ENCODE results near the gene THSD4.

The THSD4 gene

GRCh38 chr15:71448688-71449114 lies 333.4 kb downstream of the THSD4 start:
- Histone ChIP-seq H3K9ac (ENCODE audit: low read length) (no peak overlapping the region), H3K27ac (ENCODE audit: low read depth, low read length) (no peak overlapping the region)

GRCh38 chr15:71449363-71449762 lies 334.1 kb downstream of the THSD4 start:
- Histone ChIP-seq H3K4me1 (ENCODE audit: insufficient read depth, low read length) (no peaks in the 10 kb centered on the region), H3K9me3 (ENCODE audit: low read length) (no peaks in the 10 kb centered on the region), H3K27ac (ENCODE audit: low read depth, low read length) (no peak overlapping the region), H3K9ac (ENCODE audit: low read length) (no peak overlapping the region), H3K36me3 (ENCODE audit: insufficient read depth, low read length) (no peaks in the 10 kb centered on the region), H3K4me3 (ENCODE audit: low read depth in 1 of 2, low read length in 2 of 2) (no peak overlapping the region), H3K27me3 (ENCODE audit: control insufficient read depth in 1 of 2, insufficient read depth in 2 of 2, low read length in 2 of 2) (no peaks in the 10 kb centered on the region)

More at GRCh38 chr15:71448688-71449114, 333.4 kb downstream of the THSD4 start:
- no peaks in the 10 kb centered on the region for H3K36me3 ChIP-seq (ENCODE audit: insufficient read depth, low read length)
- no peaks in the 10 kb centered on the region for H3K9me3 ChIP-seq (ENCODE audit: low read length)
- no peak overlapping the region for H3K4me3 ChIP-seq (ENCODE audit: low read depth in 1 of 2, low read length in 2 of 2)
- no peaks in the 10 kb centered on the region for H3K27me3 ChIP-seq (ENCODE audit: control insufficient read depth in 1 of 2, insufficient read depth in 2 of 2, low read length in 2 of 2)
- no peaks in the 10 kb centered on the region for H3K4me1 ChIP-seq (ENCODE audit: insufficient read depth, low read length)

- no peaks in the 10 kb centered on the region for H3K4me1 ChIP-seq (ENCODE audit: insufficient read depth, low read length)
- no peaks in the 10 kb centered on the region for H3K9me3 ChIP-seq (ENCODE audit: low read length)
- no peak overlapping the region for H3K4me3 ChIP-seq (ENCODE audit: low read depth in 1 of 2, low read length in 2 of 2)
- H3K27ac ChIP-seq (ENCODE audit: low read depth, low read length), result no peak overlapping the region
- H3K36me3 ChIP-seq (ENCODE audit: insufficient read depth, low read length), result no peaks in the 10 kb centered on the region
- no peaks in the 10 kb centered on the region for H3K27me3 ChIP-seq (ENCODE audit: control insufficient read depth in 1 of 2, insufficient read depth in 2 of 2, low read length in 2 of 2)
- no peak overlapping the region for H3K9ac ChIP-seq (ENCODE audit: low read length)
These were observed 334.7 kb downstream of the THSD4 start for GRCh38 chr15:71449956-71450355.

GRCh38 chr15:71451130-71451529 lies 335.9 kb downstream of the THSD4 start:
- Histone ChIP-seq H3K4me1 (ENCODE audit: insufficient read depth, low read length) (no peaks in the 10 kb centered on the region), H3K27ac (ENCODE audit: low read depth, low read length) (no peak overlapping the region), H3K9ac (ENCODE audit: low read length) (no peak overlapping the region), H3K36me3 (ENCODE audit: insufficient read depth, low read length) (no peaks in the 10 kb centered on the region), H3K4me3 (ENCODE audit: low read depth in 1 of 2, low read length in 2 of 2) (no peak overlapping the region), H3K27me3 (ENCODE audit: control insufficient read depth in 1 of 2, insufficient read depth in 2 of 2, low read length in 2 of 2) (no peaks in the 10 kb centered on the region), H3K9me3 (ENCODE audit: low read length) (no peaks in the 10 kb centered on the region)

- Histone ChIP-seq H3K4me1 (ENCODE audit: insufficient read depth, low read length) (no peaks in the 10 kb centered on the region), H3K27ac (ENCODE audit: low read depth, low read length) (no peak overlapping the region), H3K4me3 (ENCODE audit: low read depth in 1 of 2, low read length in 2 of 2) (no peak overlapping the region), H3K9me3 (ENCODE audit: low read length) (no peaks in the 10 kb centered on the region), H3K9ac (ENCODE audit: low read length) (no peak overlapping the region), H3K36me3 (ENCODE audit: insufficient read depth, low read length) (no peaks in the 10 kb centered on the region), H3K27me3 (ENCODE audit: control insufficient read depth in 1 of 2, insufficient read depth in 2 of 2, low read length in 2 of 2) (no peaks in the 10 kb centered on the region)
These were observed 337.6 kb downstream of the THSD4 start for GRCh38 chr15:71452893-71453292.

- Histone ChIP-seq H3K36me3 (ENCODE audit: insufficient read depth, low read length) (no peaks in the 10 kb centered on the region), H3K27ac (ENCODE audit: low read depth, low read length) (no peak overlapping the region), H3K4me3 (ENCODE audit: low read depth in 1 of 2, low read length in 2 of 2) (no peak overlapping the region), H3K9me3 (ENCODE audit: low read length) (no peaks in the 10 kb centered on the region), H3K9ac (ENCODE audit: low read length) (no peak overlapping the region), H3K27me3 (ENCODE audit: control insufficient read depth in 1 of 2, insufficient read depth in 2 of 2, low read length in 2 of 2) (no peaks in the 10 kb centered on the region), H3K4me1 (ENCODE audit: insufficient read depth, low read length) (no peaks in the 10 kb centered on the region)
These were observed 339.3 kb downstream of the THSD4 start for GRCh38 chr15:71454462-71454996.

- Histone ChIP-seq H3K27ac (ENCODE audit: low read depth, low read length) (no peak overlapping the region), H3K4me1 (ENCODE audit: insufficient read depth, low read length) (no peaks in the 10 kb centered on the region), H3K27me3 (ENCODE audit: control insufficient read depth in 1 of 2, insufficient read depth in 2 of 2, low read length in 2 of 2) (no peaks in the 10 kb centered on the region)
These were observed 339.8 kb downstream of the THSD4 start for GRCh38 chr15:71455107-71455506.

GRCh38 chr15:71455878-71456277 lies 340.6 kb downstream of the THSD4 start:
- Histone ChIP-seq H3K36me3 (ENCODE audit: insufficient read depth, low read length) (no peaks in the 10 kb centered on the region), H3K27ac (ENCODE audit: low read depth, low read length) (no peak overlapping the region), H3K4me1 (ENCODE audit: insufficient read depth, low read length) (no peaks in the 10 kb centered on the region), H3K27me3 (ENCODE audit: control insufficient read depth in 1 of 2, insufficient read depth in 2 of 2, low read length in 2 of 2) (no peaks in the 10 kb centered on the region), H3K9me3 (ENCODE audit: low read length) (no peaks in the 10 kb centered on the region), H3K9ac (ENCODE audit: low read length) (no peak overlapping the region), H3K4me3 (ENCODE audit: low read depth in 1 of 2, low read length in 2 of 2) (no peak overlapping the region)

More at GRCh38 chr15:71455107-71455506, 339.8 kb downstream of the THSD4 start:
- Histone ChIP-seq H3K36me3 (ENCODE audit: insufficient read depth, low read length) (no peaks in the 10 kb centered on the region), H3K4me3 (ENCODE audit: low read depth in 1 of 2, low read length in 2 of 2) (no peak overlapping the region), H3K9ac (ENCODE audit: low read length) (no peak overlapping the region), H3K9me3 (ENCODE audit: low read length) (no peaks in the 10 kb centered on the region)

- no peaks in the 10 kb centered on the region for H3K9me3 ChIP-seq (ENCODE audit: low read length)
- no peaks in the 10 kb centered on the region for H3K27me3 ChIP-seq (ENCODE audit: control insufficient read depth in 1 of 2, insufficient read depth in 2 of 2, low read length in 2 of 2)
- no peaks in the 10 kb centered on the region for H3K4me1 ChIP-seq (ENCODE audit: insufficient read depth, low read length)
- H3K27ac ChIP-seq (ENCODE audit: low read depth, low read length), result no peak overlapping the region
- no peak overlapping the region for H3K4me3 ChIP-seq (ENCODE audit: low read depth in 1 of 2, low read length in 2 of 2)
- H3K36me3 ChIP-seq (ENCODE audit: insufficient read depth, low read length), result no peaks in the 10 kb centered on the region
- H3K9ac ChIP-seq (ENCODE audit: low read length), result no peak overlapping the region
These were observed 341.1 kb downstream of the THSD4 start for GRCh38 chr15:71456362-71456761.

- no peak overlapping the region for H3K27ac ChIP-seq (ENCODE audit: low read depth, low read length)
- H3K36me3 ChIP-seq (ENCODE audit: insufficient read depth, low read length), result no peaks in the 10 kb centered on the region
These were observed 341.5 kb downstream of the THSD4 start for GRCh38 chr15:71456811-71457210.

GRCh38 chr15:71458089-71458660 lies 342.9 kb downstream of the THSD4 start:
- H3K27ac ChIP-seq (ENCODE audit: low read depth, low read length), result no peak overlapping the region
- no peaks in the 10 kb centered on the region for H3K9me3 ChIP-seq (ENCODE audit: low read length)
- H3K4me3 ChIP-seq (ENCODE audit: low read depth in 1 of 2, low read length in 2 of 2), result no peak overlapping the region
- H3K4me1 ChIP-seq (ENCODE audit: insufficient read depth, low read length), result no peaks in the 10 kb centered on the region
- H3K9ac ChIP-seq (ENCODE audit: low read length), result no peak overlapping the region
- H3K36me3 ChIP-seq (ENCODE audit: insufficient read depth, low read length), result no peaks in the 10 kb centered on the region
- no peaks in the 10 kb centered on the region for H3K27me3 ChIP-seq (ENCODE audit: control insufficient read depth in 1 of 2, insufficient read depth in 2 of 2, low read length in 2 of 2)

More at GRCh38 chr15:71456811-71457210, 341.5 kb downstream of the THSD4 start:
- no peak overlapping the region for H3K9ac ChIP-seq (ENCODE audit: low read length)
- no peaks in the 10 kb centered on the region for H3K9me3 ChIP-seq (ENCODE audit: low read length)
- no peaks in the 10 kb centered on the region for H3K27me3 ChIP-seq (ENCODE audit: control insufficient read depth in 1 of 2, insufficient read depth in 2 of 2, low read length in 2 of 2)
- H3K4me3 ChIP-seq (ENCODE audit: low read depth in 1 of 2, low read length in 2 of 2), result no peak overlapping the region
- no peaks in the 10 kb centered on the region for H3K4me1 ChIP-seq (ENCODE audit: insufficient read depth, low read length)

- no peaks in the 10 kb centered on the region for H3K9me3 ChIP-seq (ENCODE audit: low read length)
- H3K9ac ChIP-seq (ENCODE audit: low read length), result no peak overlapping the region
- H3K4me3 ChIP-seq (ENCODE audit: low read depth in 1 of 2, low read length in 2 of 2), result no peak overlapping the region
- H3K36me3 ChIP-seq (ENCODE audit: insufficient read depth, low read length), result no peaks in the 10 kb centered on the region
- H3K4me1 ChIP-seq (ENCODE audit: insufficient read depth, low read length), result peaks cover 7% of the 10 kb centered on the region
- no peak overlapping the region for H3K27ac ChIP-seq (ENCODE audit: low read depth, low read length)
- H3K27me3 ChIP-seq (ENCODE audit: control insufficient read depth in 1 of 2, insufficient read depth in 2 of 2, low read length in 2 of 2), result no peaks in the 10 kb centered on the region
These were observed 346.5 kb downstream of the THSD4 start for GRCh38 chr15:71461748-71462147.

All from muscle layer of colon (tissue), 2 donors.